DND-41 (cell line): Measurements from ENCODE around the gene ARHGEF6.

Experiments
- EZH2 ChIP-seq: IDR thresholded peaks from 3 replicates; pipeline ENCODE4 v1.6.1; 2012; ENCODE audit warnings: borderline replicate concordance, low read depth, mild to moderate bottlenecking, moderate library complexity, low read length, inconsistent platforms; ENCODE audit not compliant: severe bottlenecking
- TF ChIP-seq, protein P1 (sequence below): IDR thresholded peaks from 2 replicates; pipeline ENCODE4 v1.5.1; 2012; ENCODE audit warnings: borderline replicate concordance, low read length, moderate library complexity, mild to moderate bottlenecking; ENCODE audit not compliant: poor library complexity, severe bottlenecking; ENCODE audit errors: extremely low read depth

DNA sequence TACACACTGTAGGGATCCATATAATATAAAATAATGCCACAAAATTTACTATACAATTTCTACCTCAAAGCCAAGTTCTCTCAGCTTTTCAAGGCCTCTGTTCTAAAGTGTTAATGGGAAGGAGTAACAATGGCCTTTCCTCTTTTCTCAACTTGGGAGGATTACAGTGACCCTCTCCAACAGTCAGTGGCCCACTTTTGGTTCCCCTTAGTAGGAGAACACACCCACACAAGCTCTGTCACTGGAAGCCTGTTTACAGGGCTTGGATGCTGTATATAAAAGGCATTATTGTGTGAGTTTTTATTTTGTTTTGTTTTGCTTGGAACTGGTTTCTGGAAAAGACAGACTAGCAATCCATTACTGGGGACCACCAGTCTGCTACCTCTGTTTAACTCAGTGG, 1.8 kb downstream of the ARHGEF6 start:
- TF ChIP-seq, protein P1, sequence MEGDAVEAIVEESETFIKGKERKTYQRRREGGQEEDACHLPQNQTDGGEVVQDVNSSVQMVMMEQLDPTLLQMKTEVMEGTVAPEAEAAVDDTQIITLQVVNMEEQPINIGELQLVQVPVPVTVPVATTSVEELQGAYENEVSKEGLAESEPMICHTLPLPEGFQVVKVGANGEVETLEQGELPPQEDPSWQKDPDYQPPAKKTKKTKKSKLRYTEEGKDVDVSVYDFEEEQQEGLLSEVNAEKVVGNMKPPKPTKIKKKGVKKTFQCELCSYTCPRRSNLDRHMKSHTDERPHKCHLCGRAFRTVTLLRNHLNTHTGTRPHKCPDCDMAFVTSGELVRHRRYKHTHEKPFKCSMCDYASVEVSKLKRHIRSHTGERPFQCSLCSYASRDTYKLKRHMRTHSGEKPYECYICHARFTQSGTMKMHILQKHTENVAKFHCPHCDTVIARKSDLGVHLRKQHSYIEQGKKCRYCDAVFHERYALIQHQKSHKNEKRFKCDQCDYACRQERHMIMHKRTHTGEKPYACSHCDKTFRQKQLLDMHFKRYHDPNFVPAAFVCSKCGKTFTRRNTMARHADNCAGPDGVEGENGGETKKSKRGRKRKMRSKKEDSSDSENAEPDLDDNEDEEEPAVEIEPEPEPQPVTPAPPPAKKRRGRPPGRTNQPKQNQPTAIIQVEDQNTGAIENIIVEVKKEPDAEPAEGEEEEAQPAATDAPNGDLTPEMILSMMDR: no peak
- no peak for TF ChIP-seq EZH2
